HG03469 (cell line): ENCODE data around the gene SPOP.
"Not testable (repeated sequence)": the region's sequence is repeated elsewhere in the genome, so short reads cannot be mapped to it uniquely, and the experiment has no call there.

ENCODE experiments used
- ATAC-seq: cut with Tn5 transposase; IDR thresholded peaks from one replicate; pipeline ENCODE4 v1.9.1; 2021; ENCODE audit warnings: mild to moderate bottlenecking, moderate library complexity, moderate number of reproducible peaks; ENCODE audit not compliant: unreplicated experiment

Gene SPOP

DNA sequence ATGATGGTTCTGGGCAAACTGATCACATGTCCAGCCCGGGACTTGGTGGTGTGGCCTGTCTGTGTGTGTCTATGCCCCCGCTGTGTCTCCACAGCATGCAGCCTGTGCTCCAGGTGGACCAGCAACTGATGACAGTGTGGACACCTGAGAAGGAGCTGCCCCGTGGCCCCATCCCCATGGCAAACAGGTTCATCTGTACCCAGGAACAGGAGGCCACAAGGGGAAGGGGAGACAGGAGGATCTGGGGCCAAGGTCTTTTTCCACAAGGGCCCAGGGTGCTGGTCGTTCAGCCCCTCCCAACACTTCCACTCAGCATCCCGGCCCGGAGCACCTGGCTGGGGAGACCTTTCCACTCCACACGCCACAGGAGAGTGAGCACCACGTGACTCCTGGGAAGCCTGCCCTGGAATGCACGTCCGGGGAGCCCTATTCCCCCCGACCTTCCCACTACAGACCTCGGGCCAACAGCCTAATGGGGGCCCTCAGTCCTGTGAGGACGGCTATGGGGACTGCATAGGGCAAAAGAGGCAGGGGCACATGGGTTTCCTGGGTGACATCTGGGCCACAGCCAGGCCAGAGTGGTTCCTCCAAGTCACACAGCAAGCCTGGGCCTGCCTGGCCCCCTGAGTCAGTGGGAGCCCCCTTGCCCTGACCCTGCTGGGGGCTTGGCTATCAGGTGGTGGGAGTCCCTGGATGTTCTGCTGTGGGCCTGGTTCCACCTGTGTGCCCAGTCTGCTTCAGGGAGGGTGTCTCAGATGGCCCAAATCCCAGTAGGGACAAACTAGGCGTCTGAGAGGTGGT lies 123.0 kb downstream of the SPOP start:
- ATAC-seq = no peak

GRCh38 chr17:49553676-49554335 lies 124.1 kb downstream of the SPOP start:
- no peak for ATAC-seq

DNA sequence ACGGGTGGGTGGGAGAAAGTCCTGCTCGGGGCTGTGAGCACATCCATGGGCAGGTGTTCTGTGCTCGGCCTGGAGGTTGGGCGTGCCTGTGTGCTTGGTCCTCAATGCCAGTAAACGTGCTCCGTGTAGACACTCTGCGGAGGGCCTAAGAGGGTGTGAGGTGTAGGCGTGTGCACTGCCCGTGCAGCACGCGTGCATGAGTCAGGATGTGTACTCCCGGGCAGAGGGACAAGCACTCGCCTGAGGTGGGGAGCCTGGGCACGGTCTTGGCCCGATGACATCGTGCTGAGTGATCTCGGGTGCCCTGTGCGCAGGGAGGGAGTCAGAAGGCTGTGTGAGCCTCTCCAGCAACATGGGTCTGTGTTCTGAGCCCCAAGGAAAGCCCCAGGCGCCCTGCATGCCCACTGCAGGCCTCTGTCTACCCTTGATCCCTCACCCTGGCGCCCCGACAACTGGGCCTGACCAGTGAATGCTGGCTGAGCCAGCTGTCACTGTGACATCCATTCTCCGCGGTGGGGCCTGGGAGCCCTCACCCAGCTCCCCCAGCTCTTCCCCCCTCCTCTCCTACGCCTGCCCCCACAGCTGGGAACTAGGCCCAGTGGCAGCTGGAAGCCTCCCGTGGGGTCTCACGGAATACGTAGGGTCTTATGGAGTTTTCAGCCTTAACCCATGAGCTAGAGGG lies 125.7 kb downstream of the SPOP start:
- no peak for ATAC-seq

DNA sequence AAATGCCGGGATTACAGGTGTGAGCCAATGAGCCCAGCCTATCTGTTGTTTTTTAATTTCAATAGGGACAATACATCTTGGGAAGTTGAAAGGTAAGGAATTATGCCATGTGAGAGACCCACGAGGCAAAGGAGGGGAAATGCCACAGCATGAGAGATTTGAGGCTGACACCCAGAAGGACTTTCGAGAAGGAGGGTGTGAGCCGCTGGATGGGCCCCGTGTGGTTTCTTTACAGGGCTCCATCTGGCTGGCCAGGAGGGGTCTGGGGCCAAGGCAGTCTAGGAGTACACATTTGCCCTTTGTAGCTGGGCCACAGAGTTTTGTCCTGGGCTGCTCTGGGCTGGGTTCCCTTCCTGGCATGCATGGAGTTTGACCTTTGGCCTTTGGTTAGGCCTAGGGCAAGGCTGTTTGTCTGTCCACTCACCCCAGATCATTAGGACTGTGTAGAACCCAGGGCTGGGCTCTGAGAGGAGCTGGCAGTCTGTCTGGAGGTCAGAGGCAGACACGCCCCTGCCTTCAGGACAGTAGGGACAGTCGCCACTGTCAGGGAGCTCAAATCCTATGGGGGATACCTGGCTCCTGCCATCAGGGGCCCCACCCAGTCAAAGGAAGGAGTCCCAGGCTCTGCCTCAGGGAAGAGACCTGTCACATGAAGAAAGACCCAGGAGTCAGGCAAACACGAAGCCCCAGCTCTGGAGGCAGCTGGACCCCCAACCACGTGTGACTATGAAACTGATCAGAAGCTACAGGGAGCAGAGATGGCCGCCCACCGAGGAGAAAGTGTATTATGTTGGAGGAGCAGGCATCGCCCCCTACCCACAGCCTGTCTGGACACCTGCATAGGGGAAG lies 126.5 kb downstream of the SPOP start:
- no peak for ATAC-seq

DNA sequence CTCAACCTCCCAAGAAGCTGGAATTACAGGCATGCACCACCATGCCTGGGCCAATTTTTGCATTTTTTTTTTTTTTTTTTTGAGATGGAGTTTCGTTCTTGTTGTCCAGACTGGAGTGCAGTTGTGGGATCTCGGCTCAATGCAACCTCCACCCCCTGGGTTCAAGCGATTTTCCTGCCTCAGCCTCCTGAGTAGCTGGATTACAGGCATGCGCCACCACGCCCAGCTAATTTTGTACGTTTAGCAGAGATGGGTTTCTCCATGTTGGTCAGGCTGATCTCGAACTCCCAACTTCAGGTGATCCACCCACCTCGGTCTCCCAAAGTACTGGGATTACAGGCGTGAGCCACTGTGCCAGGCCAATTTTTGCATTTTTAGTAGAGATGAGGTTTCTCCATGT lies 127.1 kb downstream of the SPOP start:
- ATAC-seq = not testable (repeated sequence)

DNA sequence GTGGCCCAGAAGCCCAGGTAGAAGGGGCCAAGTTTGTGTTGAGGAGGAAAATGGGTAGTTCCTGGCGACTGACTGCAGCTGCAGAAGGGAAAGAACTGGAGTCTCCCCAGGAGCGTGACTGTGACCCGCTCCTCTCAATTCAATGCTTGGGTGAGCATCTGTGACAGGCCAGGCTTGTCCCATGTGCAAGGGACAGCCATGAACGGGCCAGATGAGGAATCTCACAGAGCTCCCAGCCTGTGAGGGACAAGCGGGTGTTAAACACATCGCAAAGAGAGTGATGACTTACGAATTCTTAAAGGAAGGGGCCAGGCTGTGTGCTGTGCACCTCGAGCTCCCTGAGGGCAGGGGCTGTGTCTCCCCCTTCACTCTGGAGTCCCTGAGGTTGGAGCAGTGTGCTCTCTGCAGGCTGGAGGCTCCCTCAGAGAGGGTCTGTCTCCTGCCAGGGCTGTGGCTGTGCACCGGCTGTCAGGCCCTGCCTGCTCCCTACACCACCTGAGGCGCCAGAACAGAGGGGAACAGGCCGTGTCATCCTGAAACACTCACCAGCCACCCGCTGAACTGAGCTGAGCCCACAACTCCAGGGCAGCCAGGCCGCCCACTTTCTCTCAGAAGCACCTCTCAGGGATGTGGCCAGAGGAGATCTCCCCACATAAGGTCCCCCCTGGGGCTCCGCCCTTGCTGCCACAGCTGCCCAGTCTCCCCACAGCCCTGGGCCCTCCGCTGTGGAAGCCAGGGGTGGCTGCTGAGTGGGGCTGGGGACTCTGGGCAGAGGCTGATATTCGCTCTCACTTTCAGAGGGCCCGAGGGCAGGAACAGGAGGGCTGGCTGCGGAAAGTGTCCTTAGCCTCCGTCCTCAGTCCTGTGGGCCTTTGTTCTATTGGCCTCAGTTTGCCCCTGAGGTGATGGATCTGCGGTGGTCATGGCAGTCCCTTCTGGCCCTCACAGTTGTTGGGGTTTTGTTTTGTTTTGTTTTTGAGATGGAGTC lies 127.9 kb downstream of the SPOP start:
- no peak for ATAC-seq

DNA sequence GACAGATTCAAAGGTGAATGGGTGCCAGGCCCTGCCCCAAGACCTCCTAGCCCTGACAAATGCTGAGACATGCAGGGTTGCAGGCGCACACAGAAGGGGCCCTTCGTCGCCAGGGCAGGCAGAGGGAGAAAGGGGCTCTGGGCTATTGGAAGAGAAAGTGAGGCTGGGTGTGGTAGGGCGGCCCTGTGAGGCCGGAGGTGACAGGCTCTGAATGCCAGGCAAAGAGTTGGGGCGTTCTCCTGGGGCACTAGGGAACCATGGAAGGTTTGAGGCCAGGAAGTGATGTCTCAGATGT lies 128.6 kb downstream of the SPOP start:
- no peak for ATAC-seq
